ENCODE measurements around the gene HFE.
"Not testable (repeated sequence)": the region's sequence is repeated elsewhere in the genome, so short reads cannot be mapped to it uniquely, and the experiment has no call there.

HFE gene

DNA sequence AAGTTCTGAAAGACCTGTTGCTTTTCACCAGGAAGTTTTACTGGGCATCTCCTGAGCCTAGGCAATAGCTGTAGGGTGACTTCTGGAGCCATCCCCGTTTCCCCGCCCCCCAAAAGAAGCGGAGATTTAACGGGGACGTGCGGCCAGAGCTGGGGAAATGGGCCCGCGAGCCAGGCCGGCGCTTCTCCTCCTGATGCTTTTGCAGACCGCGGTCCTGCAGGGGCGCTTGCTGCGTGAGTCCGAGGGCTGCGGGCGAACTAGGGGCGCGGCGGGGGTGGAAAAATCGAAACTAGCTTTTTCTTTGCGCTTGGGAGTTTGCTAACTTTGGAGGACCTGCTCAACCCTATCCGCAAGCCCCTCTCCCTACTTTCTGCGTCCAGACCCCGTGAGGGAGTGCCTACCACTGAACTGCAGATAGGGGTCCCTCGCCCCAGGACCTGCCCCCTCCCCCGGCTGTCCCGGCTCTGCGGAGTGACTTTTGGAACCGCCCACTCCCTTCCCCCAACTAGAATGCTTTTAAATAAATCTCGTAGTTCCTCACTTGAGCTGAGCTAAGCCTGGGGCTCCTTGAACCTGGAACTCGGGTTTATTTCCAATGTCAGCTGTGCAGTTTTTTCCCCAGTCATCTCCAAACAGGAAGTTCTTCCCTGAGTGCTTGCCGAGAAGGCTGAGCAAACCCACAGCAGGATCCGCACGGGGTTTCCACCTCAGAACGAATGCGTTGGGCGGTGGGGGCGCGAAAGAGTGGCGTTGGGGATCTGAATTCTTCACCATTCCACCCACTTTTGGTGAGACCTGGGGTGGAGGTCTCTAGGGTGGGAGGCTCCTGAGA, at the start of gene HFE:
TSS of gene HFE (plus strand) at position 146 of the 832 bp plus-strand sequence. CDS start at position 158, 12 bp downstream.
- peak; percentile 49 for DNase-seq

DNA sequence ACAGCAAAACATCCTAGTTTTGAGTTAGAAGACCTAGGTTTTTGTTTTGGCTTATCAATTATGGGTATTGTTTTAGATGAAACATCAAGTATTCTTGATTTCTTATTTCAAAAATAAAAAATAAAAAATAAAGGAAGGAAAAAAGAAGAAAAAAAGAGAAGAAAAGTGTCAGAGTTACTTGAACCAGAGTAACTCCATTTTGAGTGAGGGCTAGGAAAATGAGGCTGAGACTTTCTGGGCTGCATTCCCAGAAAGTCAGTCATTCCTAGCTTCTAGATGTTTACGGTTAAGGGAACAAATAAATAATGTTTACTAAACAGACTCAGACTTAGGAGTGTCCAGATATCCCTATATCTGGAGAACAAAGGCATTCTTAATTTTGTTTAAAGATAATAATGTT, 45.3 kb upstream of the HFE start:
- DNase-seq: no peak

DNA sequence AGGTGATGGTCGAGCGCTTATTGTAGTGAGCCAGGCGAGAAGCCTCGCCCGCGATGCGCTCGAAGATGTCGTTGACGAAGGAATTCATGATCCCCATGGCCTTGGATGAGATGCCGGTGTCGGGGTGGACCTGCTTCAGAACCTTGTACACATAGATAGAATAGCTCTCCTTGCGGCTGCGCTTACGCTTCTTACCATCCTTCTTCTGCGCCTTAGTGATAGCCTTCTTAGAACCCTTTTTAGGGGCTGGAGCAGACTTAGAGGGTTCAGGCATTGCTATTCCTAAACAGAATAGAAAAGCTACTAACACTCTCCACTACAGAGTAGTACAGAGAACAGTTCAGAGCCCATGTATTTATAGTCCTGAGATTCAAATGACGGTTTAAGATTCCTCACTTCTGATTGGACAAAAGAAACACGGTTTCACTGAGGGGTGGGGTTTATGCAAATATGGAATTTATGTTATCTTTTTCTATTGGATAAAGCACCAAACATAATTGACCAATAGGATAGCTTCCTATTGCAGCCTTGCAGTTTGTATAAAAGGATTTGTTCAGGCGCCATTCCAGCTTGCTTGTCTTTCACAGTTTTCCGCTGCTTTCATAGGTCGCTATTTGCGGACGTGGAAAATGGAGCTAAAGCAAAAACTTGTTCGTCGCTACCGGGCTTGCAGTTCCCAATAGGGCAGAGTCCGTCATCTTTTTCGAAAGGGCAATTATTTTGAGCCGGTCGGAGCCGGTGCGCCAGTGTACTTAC, 43.7 kb upstream of the HFE start:
- DNase-seq: peak; percentile 99

GRCh38 chr6:26044140-26045064, 42.8 kb upstream of the HFE start:
- DNase-seq: peak; percentile 52

GRCh38 chr6:26045065-26045927, 41.9 kb upstream of the HFE start:
- DNase-seq: peak; percentile 97

- DNase-seq: no peak
These were observed 41.3 kb upstream of the HFE start for GRCh38 chr6:26045928-26046368.

DNA sequence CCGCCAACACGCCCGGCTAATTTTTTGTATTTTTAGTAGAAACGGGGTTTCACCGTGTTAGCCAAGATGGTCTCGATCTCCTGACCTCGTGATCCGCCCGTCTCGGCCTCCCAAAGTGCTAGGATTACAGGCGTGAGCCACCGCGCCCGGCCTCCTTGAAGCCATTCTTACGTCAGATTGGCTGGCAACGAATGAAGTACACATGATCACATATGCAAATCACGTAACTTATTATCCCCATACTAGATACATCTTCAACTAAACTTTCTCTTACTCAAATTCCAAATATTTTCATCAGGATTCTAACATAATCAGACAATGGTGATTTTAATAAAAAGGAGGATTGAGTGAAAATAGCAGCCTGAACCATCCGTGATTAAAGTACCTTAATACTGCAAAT, 39.9 kb upstream of the HFE start:
- not testable (repeated sequence) for DNase-seq

- no peak for DNase-seq
These were observed 38.6 kb upstream of the HFE start for GRCh38 chr6:26048590-26048989.

DNA sequence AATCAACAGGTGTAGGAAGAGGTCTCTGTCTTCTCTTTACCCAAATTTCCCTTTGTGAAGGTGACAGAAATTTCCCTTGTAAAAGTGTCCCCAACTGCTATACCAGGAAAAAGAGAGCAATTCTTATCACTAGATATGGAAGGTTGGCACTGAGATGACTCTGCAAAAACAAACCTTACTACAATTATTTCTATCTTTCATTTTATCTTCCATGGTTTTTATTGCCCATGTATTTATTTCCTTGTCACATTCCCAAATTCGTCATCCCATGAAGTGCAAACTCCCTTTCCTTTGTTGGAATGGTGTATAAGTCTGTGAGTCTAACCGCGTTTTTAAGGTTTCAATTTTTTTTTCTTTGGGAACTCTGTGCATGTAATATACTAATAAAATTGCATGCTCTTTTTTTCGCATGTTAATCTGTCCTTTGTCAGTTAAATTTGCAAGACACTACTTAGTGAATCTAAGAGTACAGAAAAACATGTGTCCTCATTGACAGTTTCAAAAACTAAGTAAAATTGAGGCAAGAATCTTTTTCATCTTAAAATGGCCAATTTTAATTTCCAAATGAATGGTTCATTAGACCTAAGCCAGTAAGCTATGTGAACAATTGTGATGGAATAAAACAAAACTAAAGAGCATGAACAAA, 35.4 kb upstream of the HFE start:
- no peak for DNase-seq

- DNase-seq: not testable (repeated sequence)
These were observed 34.4 kb upstream of the HFE start for GRCh38 chr6:26052762-26053250.

DNA sequence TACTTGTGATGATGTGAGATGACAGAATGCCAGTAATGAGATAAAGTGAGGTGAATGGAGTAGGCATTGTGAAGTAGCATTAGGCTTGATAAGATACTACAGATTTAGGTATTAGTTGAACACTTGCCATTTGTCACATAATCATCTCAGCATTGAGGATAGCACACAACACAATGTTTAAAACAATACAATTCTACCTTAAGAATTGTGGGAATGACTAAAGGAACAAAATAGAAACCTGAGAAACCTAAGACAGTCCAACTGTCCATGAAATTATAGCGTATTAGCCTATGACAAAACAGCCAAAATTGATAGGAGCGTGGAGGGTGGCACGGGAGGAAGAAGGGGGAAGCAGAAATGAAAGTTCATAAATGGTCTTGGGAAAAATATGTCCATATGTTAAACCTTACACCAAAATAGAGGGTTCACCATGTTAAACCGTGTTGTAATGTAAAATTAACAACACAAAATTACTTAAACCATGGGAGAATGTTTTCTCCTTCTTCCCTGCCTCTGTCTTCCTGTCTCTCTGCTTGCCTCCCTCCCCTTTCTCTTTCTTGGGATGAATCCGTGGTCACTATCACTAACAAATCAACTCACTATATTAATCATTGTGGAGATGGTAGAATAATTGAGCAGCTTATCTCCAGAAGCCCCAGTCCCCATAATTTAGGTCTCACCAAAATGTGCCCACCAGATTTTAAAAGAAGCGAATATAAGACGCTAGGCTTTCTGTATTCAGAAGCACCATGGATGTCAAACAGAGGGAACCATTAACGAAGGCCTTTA, 33.0 kb upstream of the HFE start:
- DNase-seq: no peak

DNA sequence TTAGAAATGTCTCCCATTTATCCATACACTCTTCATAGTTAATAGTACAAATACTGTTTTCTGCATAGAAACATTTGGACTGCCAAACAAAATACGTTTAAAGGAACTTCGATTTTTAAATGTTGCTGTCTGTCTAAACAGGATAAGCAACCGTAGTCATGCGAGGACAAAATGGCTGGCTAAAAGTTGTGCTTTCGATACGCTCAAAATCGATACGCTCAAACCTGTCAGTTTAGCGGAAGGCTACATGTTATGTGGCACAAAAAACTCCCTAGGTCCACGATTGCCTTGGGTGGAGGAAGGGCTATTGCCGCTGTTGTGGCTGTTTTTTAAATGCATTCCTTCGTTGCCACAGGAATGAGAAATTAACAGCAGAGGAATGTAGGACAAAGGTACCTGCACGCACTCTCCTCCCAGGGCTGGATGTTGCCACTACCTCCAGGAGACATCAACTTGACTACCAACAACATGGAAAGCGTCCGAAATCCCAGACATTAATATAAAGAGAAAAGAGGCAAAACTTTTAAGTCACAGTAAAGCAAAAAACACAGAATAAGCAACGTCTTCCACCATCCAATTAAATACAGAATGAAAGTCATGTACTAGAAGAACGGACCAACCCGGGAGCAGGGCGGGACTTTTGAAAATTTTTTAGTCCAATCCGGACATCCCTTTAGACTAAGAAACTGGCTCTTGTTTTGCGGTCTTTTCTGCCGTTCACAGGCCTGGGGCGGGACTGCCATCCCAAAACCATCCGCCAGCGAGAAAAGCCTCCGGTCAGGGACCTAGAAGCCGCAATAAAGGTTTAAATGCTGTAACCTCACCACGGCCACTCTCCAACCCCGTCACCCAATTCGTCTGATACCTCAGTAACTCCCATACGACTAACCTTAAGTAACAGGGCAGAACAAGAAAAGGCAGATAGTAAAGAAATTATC, 32.2 kb upstream of the HFE start:
- peak; percentile 93 for DNase-seq

GRCh38 chr6:26055719-26056582, 31.3 kb upstream of the HFE start:
- DNase-seq: peak; percentile 81

GRCh38 chr6:26056583-26057350, 30.5 kb upstream of the HFE start:
- DNase-seq: peak; percentile 7

GRCh38 chr6:26057899-26058298, 29.3 kb upstream of the HFE start:
- DNase-seq: no peak

- not testable (repeated sequence) for DNase-seq
These were observed 28.7 kb upstream of the HFE start for GRCh38 chr6:26058477-26059033.

GRCh38 chr6:26059941-26060340, 27.3 kb upstream of the HFE start:
- DNase-seq: no peak
